ENCODE measurements around the gene FLOT1. TPM values are rescaled to one million over a fixed set of nuclear protein-coding genes. Genes with fewer than 3 reads are reported as not detected.
A peak's percentile ranks its signal among the peaks of the same experiment; 100 is the strongest.
"Not testable (repeated sequence)": the region's sequence is repeated elsewhere in the genome, so short reads cannot be mapped to it uniquely, and the experiment has no call there.

FLOT1 gene
- total and polyA plus RNA-seq, 2 of the 13 experiments (the other 11 are each of a cell fraction or from before 2014, with no cell fraction given): 82.3 to 130 TPM

DNA sequence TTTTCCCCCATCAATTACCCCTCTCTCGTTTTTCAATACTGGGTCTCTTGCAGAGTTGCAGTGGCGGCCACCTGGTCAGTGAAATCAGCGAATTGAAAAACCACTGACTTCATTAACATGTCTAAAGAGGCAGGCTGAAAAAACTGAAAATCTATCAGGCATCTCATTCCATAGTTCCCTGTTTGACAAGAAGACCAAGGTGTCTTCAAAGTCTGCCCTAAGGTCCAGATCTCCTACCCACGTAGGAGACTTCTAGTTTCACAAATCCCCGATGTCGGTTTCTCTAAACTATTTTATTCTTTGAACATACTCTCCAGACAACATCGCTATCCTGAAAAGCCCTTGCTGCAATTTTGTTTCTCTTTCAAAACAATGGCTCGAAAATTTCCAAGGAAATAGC, 23.1 kb downstream of the FLOT1 start (continued):
- TF ChIP-seq, protein P1, sequence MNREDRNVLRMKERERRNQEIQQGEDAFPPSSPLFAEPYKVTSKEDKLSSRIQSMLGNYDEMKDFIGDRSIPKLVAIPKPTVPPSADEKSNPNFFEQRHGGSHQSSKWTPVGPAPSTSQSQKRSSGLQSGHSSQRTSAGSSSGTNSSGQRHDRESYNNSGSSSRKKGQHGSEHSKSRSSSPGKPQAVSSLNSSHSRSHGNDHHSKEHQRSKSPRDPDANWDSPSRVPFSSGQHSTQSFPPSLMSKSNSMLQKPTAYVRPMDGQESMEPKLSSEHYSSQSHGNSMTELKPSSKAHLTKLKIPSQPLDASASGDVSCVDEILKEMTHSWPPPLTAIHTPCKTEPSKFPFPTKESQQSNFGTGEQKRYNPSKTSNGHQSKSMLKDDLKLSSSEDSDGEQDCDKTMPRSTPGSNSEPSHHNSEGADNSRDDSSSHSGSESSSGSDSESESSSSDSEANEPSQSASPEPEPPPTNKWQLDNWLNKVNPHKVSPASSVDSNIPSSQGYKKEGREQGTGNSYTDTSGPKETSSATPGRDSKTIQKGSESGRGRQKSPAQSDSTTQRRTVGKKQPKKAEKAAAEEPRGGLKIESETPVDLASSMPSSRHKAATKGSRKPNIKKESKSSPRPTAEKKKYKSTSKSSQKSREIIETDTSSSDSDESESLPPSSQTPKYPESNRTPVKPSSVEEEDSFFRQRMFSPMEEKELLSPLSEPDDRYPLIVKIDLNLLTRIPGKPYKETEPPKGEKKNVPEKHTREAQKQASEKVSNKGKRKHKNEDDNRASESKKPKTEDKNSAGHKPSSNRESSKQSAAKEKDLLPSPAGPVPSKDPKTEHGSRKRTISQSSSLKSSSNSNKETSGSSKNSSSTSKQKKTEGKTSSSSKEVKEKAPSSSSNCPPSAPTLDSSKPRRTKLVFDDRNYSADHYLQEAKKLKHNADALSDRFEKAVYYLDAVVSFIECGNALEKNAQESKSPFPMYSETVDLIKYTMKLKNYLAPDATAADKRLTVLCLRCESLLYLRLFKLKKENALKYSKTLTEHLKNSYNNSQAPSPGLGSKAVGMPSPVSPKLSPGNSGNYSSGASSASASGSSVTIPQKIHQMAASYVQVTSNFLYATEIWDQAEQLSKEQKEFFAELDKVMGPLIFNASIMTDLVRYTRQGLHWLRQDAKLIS (CRISPR knock-in tag; IDR thresholded peaks at IDR 0.05): no peak

DNA sequence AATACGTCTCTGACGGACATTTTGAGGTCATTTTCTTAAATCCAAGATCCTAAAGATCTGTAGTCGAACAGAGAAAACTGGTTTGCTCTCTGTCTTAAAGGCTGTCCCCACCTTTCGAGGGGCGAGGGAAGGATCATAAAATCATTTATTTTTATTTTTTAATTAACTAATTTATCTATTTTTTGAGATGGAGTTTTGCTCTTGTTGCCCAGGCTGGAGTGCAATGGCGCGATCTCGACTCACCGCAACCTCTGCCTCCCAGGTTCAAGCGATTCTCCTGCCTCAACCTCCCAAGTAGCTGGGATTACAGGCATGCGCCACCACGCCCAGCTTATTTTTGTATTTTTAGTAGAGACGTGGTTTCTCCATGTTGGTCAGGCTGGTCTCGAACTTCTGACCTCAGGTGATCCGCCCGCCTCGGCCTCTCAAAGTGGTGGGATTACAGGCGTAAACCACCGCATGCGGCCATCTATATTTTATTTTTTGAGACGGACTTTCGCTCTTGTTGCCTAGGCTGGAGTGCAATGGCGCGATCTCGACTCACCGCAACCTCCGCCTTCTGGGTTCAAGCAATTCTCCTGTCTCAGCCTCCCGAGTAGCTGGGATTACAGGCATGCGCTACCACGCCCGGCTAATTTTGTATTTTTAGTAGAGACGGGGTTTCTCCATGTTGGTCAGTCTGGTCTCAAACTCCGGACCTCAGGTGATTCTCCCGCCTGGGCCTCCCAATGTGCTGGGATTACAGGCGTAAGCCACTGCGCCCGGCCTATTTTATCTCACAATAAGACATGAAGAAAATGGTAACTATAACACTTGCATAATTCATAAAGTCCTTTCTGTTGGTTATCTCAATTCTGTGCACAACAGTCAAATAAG, 24.4 kb downstream of the FLOT1 start:
- DNase-seq (ENCODE audit: low spot score); in situ Hi-C loops (cut with HindIII; ENCODE audit: extremely low pct_ligation_motif_present, low pct_unique_long_range_greater_than_20kb); H3K9me3 ChIP-seq (ENCODE audit: low read length); ATAC-seq; CTCF ChIA-PET (ENCODE audit: low intra/inter-chr PET ratio, low total read pairs); H2AFZ ChIP-seq (ENCODE audit: low read length); FAIRE-seq; H3K27me3 ChIP-seq (ENCODE audit: control insufficient read depth in 1 of 2, insufficient read depth in 2 of 2, low read length in 2 of 2): not testable (repeated sequence)
- intact Hi-C loops (cut with micrococcal nuclease; ENCODE audit: unreplicated experiment): loop anchor here (1.0 to 2.0 kb wide), 2 partner anchors 39 to 161 kb away; partner anchors contain the start of genes GNL1 and PRR3
- H3K36me3 ChIP-seq (replicated peaks in 1 of 2; ENCODE audit: control insufficient read depth in 1 of 2, insufficient read depth in 2 of 2, low read length in 2 of 2): peaks cover 8 to 20% of the 10 kb centered on the region in 2 experiments
- peak overlapping the region; percentile 96 for H3K4me2 ChIP-seq (ENCODE audit: low read depth, low read length)
- peak overlapping the region; percentile 94 for H3K27ac ChIP-seq (ENCODE audit: extremely low read length, insufficient read depth, low read length)
- BruUV-seq (replicated peaks): TSS peak; percentile 39
- peaks cover 45% of the 10 kb centered on the region for H3K4me1 ChIP-seq (ENCODE audit: insufficient read depth, low read length)
- H3K4me3 ChIP-seq (replicated peaks in 1 of 3; ENCODE audit: insufficient read depth in 1 of 3, low read depth in 2 of 3, low read length in 3 of 3): peak overlapping the region; percentile 68 to 84 (median 76)
- H3K9ac ChIP-seq (ENCODE audit: insufficient read depth, low read depth, low read length): peak overlapping the region; percentile 89
- POLR2A ChIA-PET: interaction anchor here (0.7 to 2.9 kb wide), 29 partner anchors 8 to 196 kb away, joined by 3 to 50 read pairs (median 7); partner anchors contain the start of genes DDR1, DHX16, FLOT1 and IER3
- H4K20me1 ChIP-seq (ENCODE audit: insufficient read depth, low read length): peaks cover 17% of the 10 kb centered on the region
- peaks cover 37% of the 10 kb centered on the region for H3K79me2 ChIP-seq (ENCODE audit: insufficient read depth, low read length)
- WGBS (ENCODE audit: low lambda C conversion rate): 81% methylated on average over 37 of the region's 37 CpGs
- TF ChIP-seq ZNF567 (CRISPR knock-in tag; IDR thresholded peaks at IDR 0.05; ENCODE audit: borderline replicate concordance) (0 out of 2 replicates have a peak, but pooled peaks have one; percentile 13), SSRP1 (CRISPR knock-in tag; IDR thresholded peaks at IDR 0.05) (0 out of 2 replicates have a peak, but pooled peaks have one; percentile 9), ZNF572 (CRISPR knock-in tag; IDR thresholded peaks at IDR 0.05) (0 out of 2 replicates have a peak, but pooled peaks have one; percentile 39), ZNF564 (CRISPR knock-in tag; IDR thresholded peaks at IDR 0.05) (peak; percentile 8; the same call in 1 of the 2 replicates)
- TF ChIP-seq, protein P2, sequence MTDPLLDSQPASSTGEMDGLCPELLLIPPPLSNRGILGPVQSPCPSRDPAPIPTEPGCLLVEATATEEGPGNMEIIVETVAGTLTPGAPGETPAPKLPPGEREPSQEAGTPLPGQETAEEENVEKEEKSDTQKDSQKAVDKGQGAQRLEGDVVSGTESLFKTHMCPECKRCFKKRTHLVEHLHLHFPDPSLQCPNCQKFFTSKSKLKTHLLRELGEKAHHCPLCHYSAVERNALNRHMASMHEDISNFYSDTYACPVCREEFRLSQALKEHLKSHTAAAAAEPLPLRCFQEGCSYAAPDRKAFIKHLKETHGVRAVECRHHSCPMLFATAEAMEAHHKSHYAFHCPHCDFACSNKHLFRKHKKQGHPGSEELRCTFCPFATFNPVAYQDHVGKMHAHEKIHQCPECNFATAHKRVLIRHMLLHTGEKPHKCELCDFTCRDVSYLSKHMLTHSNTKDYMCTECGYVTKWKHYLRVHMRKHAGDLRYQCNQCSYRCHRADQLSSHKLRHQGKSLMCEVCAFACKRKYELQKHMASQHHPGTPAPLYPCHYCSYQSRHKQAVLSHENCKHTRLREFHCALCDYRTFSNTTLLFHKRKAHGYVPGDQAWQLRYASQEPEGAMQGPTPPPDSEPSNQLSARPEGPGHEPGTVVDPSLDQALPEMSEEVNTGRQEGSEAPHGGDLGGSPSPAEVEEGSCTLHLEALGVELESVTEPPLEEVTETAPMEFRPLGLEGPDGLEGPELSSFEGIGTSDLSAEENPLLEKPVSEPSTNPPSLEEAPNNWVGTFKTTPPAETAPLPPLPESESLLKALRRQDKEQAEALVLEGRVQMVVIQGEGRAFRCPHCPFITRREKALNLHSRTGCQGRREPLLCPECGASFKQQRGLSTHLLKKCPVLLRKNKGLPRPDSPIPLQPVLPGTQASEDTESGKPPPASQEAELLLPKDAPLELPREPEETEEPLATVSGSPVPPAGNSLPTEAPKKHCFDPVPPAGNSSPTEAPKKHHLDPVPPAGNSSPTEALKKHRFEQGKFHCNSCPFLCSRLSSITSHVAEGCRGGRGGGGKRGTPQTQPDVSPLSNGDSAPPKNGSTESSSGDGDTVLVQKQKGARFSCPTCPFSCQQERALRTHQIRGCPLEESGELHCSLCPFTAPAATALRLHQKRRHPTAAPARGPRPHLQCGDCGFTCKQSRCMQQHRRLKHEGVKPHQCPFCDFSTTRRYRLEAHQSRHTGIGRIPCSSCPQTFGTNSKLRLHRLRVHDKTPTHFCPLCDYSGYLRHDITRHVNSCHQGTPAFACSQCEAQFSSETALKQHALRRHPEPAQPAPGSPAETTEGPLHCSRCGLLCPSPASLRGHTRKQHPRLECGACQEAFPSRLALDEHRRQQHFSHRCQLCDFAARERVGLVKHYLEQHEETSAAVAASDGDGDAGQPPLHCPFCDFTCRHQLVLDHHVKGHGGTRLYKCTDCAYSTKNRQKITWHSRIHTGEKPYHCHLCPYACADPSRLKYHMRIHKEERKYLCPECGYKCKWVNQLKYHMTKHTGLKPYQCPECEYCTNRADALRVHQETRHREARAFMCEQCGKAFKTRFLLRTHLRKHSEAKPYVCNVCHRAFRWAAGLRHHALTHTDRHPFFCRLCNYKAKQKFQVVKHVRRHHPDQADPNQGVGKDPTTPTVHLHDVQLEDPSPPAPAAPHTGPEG (CRISPR knock-in tag; IDR thresholded peaks at IDR 0.05): peak; percentile 4; the same call in 1 of the 2 replicates
- TF ChIP-seq, protein P3, sequence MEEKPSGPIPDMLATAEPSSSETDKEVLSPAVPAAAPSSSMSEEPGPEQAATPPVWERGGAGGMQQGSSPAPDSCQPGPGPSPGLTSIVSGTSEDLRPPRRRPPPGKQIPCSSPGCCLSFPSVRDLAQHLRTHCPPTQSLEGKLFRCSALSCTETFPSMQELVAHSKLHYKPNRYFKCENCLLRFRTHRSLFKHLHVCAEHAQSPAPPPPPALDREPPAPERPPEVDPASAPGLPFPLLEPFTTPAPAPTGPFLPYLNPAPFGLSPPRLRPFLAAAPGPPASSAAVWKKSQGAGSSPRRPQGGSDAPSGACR (CRISPR knock-in tag; IDR thresholded peaks at IDR 0.05): 0 out of 2 replicates have a peak, but pooled peaks have one; percentile 19
